ENCODE measurements around the gene STK35. TPM values are rescaled to one million over a fixed set of nuclear protein-coding genes. Genes with fewer than 3 reads are reported as not detected.

The STK35 gene
- total RNA-seq, 4 donors from 2014 or later = 23.2 to 33.6 (median 25.2) TPM

DNA sequence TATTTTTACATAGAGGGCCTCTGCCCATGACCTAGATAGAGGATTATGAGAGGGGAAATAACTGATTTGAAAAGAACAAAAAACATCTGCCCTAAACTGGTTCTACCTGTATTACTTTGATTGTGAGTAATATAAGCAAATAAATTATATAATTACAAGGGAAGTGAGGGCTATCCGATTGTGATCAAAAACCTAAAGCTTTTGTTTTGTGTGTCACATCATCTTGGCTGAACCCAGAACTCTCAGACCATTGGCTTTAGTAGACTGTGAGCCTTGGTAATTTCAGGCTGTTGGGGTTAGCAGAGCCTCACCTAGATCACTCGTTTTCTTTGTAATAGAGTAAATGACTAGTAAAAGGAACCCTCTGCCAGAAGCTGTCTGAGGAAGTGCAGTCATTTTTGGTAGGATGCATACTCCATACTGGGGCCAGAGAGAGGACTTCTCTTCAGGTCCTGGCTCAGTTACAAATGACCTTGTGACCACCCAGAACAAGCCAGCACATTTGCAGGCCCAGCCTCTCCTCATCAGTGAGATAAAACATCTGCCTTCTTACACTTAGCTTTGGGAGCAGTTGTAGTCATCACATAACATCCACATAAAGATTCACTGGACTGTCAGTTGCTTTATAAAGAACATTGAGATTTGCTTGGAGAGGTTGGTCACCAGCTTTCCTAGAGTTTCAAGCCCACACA, 13.5 kb downstream of the STK35 start:
- Histone ChIP-seq H3K27me3 (no peaks in the 10 kb centered on the region), H3K36me3 (peaks cover 15% of the 10 kb centered on the region), H3K4me3 (no peak overlapping the region), H3K9me3 (no peaks in the 10 kb centered on the region), H3K27ac (no peak overlapping the region), H3K4me1 (peaks cover 31% of the 10 kb centered on the region)
- TF ChIP-seq POLR2A (IDR thresholded peaks at IDR 0.05) = no peak
- TF ChIP-seq, protein P1, sequence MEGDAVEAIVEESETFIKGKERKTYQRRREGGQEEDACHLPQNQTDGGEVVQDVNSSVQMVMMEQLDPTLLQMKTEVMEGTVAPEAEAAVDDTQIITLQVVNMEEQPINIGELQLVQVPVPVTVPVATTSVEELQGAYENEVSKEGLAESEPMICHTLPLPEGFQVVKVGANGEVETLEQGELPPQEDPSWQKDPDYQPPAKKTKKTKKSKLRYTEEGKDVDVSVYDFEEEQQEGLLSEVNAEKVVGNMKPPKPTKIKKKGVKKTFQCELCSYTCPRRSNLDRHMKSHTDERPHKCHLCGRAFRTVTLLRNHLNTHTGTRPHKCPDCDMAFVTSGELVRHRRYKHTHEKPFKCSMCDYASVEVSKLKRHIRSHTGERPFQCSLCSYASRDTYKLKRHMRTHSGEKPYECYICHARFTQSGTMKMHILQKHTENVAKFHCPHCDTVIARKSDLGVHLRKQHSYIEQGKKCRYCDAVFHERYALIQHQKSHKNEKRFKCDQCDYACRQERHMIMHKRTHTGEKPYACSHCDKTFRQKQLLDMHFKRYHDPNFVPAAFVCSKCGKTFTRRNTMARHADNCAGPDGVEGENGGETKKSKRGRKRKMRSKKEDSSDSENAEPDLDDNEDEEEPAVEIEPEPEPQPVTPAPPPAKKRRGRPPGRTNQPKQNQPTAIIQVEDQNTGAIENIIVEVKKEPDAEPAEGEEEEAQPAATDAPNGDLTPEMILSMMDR (IDR thresholded peaks at IDR 0.05) = no peak
- no peak for TF ChIP-seq EP300 (IDR thresholded peaks at IDR 0.05)
- TF ChIP-seq POLR2AphosphoS5 (IDR thresholded peaks at IDR 0.05) = no peak
- WGBS = 30% methylated on average over 2 of the region's 2 CpGs
- peak in 1 of 2 donors; percentile 21 for DNase-seq (ENCODE audit: low spot score in 2 of 2)

GRCh38 chr20:2116170-2116940, 14.7 kb downstream of the STK35 start:
- no peaks in the 10 kb centered on the region for H3K27me3 ChIP-seq
- 74% methylated on average over 9 of the region's 9 CpGs for WGBS

GRCh38 chr20:2118783-2119182, 17.2 kb downstream of the STK35 start:
- H3K27me3 ChIP-seq = no peaks in the 10 kb centered on the region
- no peak for TF ChIP-seq EP300 (IDR thresholded peaks at IDR 0.05)
- no peak for TF ChIP-seq POLR2AphosphoS5 (IDR thresholded peaks at IDR 0.05)
- DNase-seq (ENCODE audit: low spot score in 2 of 2) = no peak
- H3K9me3 ChIP-seq = no peaks in the 10 kb centered on the region
- peaks cover 15% of the 10 kb centered on the region for H3K36me3 ChIP-seq
- H3K4me3 ChIP-seq = no peak overlapping the region
- peaks cover 34% of the 10 kb centered on the region for H3K4me1 ChIP-seq
- 53% methylated on average over 3 of the region's 3 CpGs for WGBS
- no peak overlapping the region for H3K27ac ChIP-seq

More at GRCh38 chr20:2116170-2116940, 14.7 kb downstream of the STK35 start:
- TF ChIP-seq POLR2A (IDR thresholded peaks at IDR 0.05) = no peak
- TF ChIP-seq, protein P1 (IDR thresholded peaks at IDR 0.05) = no peak
- TF ChIP-seq EP300 (IDR thresholded peaks at IDR 0.05) = no peak
- TF ChIP-seq POLR2AphosphoS5 (IDR thresholded peaks at IDR 0.05) = no peak
- peaks cover 31% of the 10 kb centered on the region for H3K4me1 ChIP-seq
- H3K4me3 ChIP-seq = no peak overlapping the region
- H3K9me3 ChIP-seq = no peaks in the 10 kb centered on the region
- peaks cover 15% of the 10 kb centered on the region for H3K36me3 ChIP-seq
- DNase-seq (ENCODE audit: low spot score in 2 of 2) = peak in 1 of 2 donors; percentile 56
- no peak overlapping the region for H3K27ac ChIP-seq

DNA sequence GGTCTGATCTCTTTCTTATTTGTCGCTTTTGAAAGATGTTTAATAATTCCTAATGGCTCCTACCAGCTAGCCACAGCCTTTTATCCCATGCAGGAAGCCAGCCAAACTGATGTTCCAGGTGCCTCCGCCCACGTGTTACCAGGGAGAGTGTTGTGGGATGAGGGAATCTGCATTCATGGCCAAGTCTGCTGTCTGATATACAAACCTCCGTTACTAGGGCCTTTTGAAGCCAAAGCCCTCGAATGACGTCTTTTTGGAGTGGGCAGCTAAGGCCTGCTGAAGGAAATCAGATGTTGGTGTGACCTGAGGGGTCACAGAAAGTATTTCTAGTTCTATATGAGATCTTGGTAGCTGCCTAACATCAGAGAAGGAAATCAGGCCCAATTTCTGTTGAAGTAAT, 21.3 kb downstream of the STK35 start:
- no peak overlapping the region for H3K4me3 ChIP-seq
- no peaks in the 10 kb centered on the region for H3K9me3 ChIP-seq
- 34% methylated on average over 6 of the region's 6 CpGs for WGBS
- no peak overlapping the region for H3K27ac ChIP-seq
- no peak for DNase-seq (ENCODE audit: low spot score in 2 of 2)
- peaks cover 45% of the 10 kb centered on the region for H3K4me1 ChIP-seq
- TF ChIP-seq, protein P1 (IDR thresholded peaks at IDR 0.05) = no peak
- TF ChIP-seq POLR2A (IDR thresholded peaks at IDR 0.05) (no peak), POLR2AphosphoS5 (IDR thresholded peaks at IDR 0.05) (no peak), EP300 (IDR thresholded peaks at IDR 0.05) (no peak)
- peaks cover under 1% of the 10 kb centered on the region for H3K36me3 ChIP-seq
- no peaks in the 10 kb centered on the region for H3K27me3 ChIP-seq

- H3K27me3 ChIP-seq = no peaks in the 10 kb centered on the region
These were observed 22.1 kb downstream of the STK35 start for GRCh38 chr20:2123720-2124119.

More at GRCh38 chr20:2123720-2124119, 22.1 kb downstream of the STK35 start:
- Histone ChIP-seq H3K27ac (no peak overlapping the region), H3K9me3 (no peaks in the 10 kb centered on the region), H3K4me3 (no peak overlapping the region), H3K36me3 (no peaks in the 10 kb centered on the region), H3K4me1 (peaks cover 48% of the 10 kb centered on the region)
- DNase-seq (ENCODE audit: low spot score in 2 of 2) = no peak
- 82% methylated on average over 5 of the region's 5 CpGs for WGBS
- no peak for TF ChIP-seq EP300 (IDR thresholded peaks at IDR 0.05)
- TF ChIP-seq, protein P1 (IDR thresholded peaks at IDR 0.05) = no peak
- TF ChIP-seq POLR2A (IDR thresholded peaks at IDR 0.05) = no peak
- TF ChIP-seq POLR2AphosphoS5 (IDR thresholded peaks at IDR 0.05) = no peak
